Measurements from ENCODE around the gene INTS11.

INTS11 gene

DNA sequence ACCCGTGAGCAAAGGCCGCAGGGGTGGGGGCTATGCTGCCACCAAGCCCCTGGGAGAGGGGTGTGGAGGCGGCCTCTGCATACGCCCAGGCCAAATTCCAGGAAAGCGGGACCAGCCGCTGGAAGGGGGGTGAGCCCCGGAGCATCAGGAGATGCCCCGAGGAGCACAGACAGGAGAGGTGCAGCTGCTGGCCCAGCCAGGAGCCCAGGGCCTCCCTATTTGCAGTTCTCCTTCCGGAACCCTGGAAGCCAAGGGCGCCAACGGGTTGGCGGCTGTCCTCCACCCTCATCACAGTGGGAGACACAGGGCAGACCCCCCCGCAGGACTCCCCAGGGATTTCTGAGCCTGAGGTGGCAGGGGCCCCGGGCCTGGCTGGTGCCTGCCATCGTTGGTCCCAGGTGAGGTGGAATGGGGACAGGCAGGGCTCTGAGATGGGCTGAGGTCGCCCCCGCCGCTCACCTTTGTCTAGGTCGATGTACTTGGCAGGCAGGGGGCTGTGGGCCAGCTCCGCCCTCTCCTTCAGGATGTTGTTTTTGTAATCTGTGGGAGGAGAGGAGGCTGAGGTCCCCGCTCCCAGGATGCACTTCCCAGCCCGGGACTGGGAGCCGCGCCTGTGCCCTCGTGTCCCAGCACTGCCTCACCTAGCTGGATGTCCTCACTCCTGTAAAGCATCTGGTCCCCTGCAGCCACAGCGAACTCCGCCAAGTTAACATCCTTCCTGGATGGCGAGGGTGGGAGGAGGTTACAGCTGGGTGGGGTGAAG lies 29.1 kb upstream of the INTS11 start:
- TF ChIP-seq RAD21 (IDR thresholded peaks at IDR 0.05; ENCODE audit: low read depth) (no peak), ZBTB7A (IDR thresholded peaks at IDR 0.05; ENCODE audit: low read depth) (0 out of 2 replicates have a peak, but pooled peaks have one; percentile 21), YY1 (IDR thresholded peaks at IDR 0.05; ENCODE audit: low read depth) (no peak)

DNA sequence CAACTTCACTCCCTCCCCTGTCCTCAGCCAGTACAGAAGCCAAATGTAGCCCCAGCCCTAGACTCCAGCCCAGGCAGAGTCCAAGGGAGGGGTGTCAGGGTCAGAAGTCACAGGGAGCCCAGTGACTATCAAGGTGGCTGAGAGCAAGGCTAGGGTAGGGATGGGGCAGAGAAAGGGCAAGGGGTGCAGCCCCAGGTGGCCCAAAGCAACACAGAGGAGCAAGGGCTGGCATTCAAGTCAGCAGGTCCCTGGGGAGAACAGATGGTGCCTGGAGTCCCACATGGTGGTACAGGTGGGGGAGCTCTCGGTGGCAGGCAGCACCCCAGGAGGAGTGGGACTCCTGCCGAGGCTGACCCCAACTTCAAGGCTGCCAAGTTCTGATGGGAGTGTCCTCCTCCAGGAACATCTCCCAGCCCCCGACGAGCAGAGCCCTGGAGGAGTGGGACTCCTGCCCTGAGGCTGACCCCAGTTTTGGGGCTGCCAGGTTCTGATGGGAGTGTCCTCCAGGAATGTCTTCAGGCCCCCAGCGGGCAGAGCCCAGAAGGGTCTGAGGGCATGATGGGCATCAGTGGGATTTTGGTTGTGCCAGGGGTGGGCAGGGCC lies 28.4 kb upstream of the INTS11 start:
- TF ChIP-seq, protein P1, sequence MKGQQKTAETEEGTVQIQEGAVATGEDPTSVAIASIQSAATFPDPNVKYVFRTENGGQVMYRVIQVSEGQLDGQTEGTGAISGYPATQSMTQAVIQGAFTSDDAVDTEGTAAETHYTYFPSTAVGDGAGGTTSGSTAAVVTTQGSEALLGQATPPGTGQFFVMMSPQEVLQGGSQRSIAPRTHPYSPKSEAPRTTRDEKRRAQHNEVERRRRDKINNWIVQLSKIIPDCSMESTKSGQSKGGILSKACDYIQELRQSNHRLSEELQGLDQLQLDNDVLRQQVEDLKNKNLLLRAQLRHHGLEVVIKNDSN (IDR thresholded peaks at IDR 0.05) = no peak
- TF ChIP-seq CREB1 (IDR thresholded peaks at IDR 0.05; ENCODE audit: low read depth) (no peak), EP300 (IDR thresholded peaks at IDR 0.05; ENCODE audit: borderline replicate concordance) (no peak), TCF12 (IDR thresholded peaks at IDR 0.05; ENCODE audit: low read depth) (no peak)
- TF ChIP-seq, protein P2, sequence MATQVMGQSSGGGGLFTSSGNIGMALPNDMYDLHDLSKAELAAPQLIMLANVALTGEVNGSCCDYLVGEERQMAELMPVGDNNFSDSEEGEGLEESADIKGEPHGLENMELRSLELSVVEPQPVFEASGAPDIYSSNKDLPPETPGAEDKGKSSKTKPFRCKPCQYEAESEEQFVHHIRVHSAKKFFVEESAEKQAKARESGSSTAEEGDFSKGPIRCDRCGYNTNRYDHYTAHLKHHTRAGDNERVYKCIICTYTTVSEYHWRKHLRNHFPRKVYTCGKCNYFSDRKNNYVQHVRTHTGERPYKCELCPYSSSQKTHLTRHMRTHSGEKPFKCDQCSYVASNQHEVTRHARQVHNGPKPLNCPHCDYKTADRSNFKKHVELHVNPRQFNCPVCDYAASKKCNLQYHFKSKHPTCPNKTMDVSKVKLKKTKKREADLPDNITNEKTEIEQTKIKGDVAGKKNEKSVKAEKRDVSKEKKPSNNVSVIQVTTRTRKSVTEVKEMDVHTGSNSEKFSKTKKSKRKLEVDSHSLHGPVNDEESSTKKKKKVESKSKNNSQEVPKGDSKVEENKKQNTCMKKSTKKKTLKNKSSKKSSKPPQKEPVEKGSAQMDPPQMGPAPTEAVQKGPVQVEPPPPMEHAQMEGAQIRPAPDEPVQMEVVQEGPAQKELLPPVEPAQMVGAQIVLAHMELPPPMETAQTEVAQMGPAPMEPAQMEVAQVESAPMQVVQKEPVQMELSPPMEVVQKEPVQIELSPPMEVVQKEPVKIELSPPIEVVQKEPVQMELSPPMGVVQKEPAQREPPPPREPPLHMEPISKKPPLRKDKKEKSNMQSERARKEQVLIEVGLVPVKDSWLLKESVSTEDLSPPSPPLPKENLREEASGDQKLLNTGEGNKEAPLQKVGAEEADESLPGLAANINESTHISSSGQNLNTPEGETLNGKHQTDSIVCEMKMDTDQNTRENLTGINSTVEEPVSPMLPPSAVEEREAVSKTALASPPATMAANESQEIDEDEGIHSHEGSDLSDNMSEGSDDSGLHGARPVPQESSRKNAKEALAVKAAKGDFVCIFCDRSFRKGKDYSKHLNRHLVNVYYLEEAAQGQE (IDR thresholded peaks at IDR 0.05; ENCODE audit: low read depth) = no peak

DNA sequence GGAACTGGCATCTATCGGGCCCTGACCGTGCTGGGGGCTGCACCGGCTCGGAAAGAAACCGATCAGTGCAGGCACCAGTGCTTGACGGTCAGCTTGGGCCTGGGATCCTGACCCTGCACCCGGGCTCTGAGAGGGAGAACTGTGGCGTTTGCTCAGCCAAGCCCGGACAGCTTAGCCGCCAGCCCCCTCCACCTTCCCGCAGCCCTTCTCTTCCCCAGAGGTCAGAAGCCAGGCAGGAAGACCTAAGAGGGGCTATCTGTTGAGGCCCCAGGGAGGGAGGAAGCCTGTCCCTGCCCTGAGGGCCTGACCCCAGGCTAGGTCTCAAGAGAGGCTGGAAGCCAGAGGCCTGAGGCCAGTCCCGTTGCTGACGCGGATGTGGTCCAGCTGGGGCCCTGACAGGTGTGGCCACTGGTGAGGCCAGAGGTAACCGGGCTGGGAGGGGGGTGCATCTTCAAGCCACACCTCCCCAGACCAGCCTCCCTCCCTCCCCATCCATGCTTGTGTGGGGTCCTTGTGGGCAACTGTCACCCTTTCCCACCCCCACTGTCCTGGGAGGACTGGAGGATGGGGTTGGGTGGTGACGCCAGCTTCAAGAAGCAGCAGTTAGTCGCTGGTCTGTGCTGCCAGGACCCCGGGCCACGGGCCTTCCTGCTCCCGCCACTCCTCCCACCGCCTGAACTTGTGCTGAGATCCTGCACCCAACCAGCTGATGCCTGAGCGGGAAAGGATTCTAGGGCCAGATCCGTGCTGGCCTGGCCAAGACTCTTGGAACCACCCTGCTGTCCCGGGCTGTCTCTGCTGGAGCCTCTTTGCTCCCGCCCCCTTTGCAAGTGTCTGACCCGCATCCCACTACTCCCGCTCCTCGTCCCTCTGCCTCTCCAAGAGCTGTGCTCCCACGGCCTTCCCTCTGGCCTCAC lies 27.3 kb upstream of the INTS11 start:
- TF ChIP-seq, protein P1 (IDR thresholded peaks at IDR 0.05) = no peak

DNA sequence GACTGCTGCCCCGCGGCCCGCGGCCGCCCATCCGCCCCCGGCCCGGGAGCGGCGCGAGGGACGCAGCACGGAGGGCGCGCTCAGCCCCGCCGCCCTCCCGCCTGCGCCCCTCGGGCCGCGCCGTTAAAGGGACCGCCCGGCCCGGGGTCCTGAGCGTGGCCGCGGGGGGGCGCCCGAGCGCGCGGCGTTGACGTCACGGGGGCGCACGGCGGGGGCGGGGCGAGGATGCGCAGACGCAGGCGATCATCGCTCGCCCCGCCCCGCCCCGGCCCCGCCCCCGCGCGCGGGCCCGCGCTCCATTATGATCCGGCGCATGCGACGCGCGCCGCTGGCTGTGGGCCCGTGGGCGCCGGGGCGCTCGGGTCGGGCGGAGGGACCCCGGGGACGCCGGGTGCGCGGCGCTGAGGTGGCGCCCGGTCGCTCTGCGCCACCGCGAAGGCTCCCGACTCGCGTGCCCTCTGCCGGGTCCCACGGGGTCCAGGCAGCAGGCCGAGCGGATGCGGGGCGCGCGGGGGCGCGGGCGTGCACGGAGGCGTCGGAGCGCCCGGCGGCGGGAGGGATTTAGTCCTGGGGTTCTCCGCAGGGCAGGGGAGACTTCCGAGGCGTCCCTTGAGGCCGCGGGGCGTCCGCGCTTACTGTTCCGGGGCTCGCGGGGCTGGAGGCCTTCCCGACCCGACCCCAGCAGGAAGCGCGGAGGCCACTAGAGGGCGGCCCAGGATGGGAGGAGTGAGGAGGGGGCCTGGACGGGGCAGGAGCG lies 25.0 kb upstream of the INTS11 start, which contains the start of gene DVL1:
DVL1 (minus strand) TSS at position 163 of the 757 bp plus-strand sequence. CDS start 353 bp downstream, outside the sequence.
- TF ChIP-seq RAD21 (IDR thresholded peaks at IDR 0.05; ENCODE audit: low read depth) (peak; percentile 37), ZBTB7A (IDR thresholded peaks at IDR 0.05; ENCODE audit: low read depth) (peak; percentile 87), CREB1 (IDR thresholded peaks at IDR 0.05; ENCODE audit: low read depth) (peak; percentile 47; the same call in 1 of the 2 replicates), TAF1 (IDR thresholded peaks at IDR 0.05; ENCODE audit: low read depth) (no peak; the same call in 1 of the 2 replicates)
- TF ChIP-seq, protein P1 (IDR thresholded peaks at IDR 0.05) = no peak
- TF ChIP-seq, protein P3, sequence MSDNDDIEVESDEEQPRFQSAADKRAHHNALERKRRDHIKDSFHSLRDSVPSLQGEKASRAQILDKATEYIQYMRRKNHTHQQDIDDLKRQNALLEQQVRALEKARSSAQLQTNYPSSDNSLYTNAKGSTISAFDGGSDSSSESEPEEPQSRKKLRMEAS (IDR thresholded peaks at IDR 0.05) = no peak

DNA sequence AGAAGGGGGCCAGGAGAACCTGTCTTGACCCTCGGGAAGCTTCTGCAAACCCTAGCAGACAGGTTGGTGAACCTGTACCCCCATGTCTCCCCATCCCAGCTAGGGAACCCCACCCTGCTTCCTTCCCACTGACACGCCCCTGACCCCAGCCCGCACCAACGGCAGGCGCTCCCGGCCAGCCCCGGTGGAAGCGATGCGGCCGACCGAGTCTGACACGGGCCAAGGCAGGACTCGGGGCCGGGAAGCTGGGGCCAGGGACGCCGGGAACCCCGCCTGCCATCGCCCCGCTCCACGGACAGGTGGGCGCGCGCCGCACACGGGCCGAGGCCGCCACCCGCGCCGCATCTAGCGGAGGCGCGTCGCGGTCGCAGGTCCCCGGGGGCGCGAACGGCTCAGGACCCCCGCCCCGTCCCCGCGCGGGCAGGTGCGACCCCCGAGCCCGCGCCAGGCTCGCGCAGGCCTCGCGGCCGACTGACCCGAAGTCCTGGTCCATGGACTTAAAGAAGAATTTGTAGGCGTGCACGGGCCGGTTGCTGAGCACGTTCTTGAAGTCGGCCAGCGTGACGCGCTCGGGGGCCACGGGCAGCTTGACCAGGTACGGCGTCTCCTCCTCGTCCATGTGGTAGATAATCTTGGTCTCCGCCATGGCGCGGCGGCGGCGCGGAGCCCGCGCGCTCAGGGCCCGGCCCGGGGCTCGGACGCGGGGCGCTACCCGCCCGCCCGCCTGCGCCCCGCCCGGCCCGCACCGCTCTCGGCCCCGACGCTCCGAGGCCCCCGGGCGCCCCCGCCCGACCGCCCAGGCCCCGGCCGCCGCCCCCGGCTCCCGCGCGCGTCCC lies 24.2 kb upstream of the INTS11 start:
- TF ChIP-seq YY1 (IDR thresholded peaks at IDR 0.05; ENCODE audit: low read depth) = peak; percentile 59; the same call in 1 of the 2 replicates
- TF ChIP-seq, protein P1 (IDR thresholded peaks at IDR 0.05) = no peak
- TF ChIP-seq, protein P3 (IDR thresholded peaks at IDR 0.05) = peak; percentile 73

DNA sequence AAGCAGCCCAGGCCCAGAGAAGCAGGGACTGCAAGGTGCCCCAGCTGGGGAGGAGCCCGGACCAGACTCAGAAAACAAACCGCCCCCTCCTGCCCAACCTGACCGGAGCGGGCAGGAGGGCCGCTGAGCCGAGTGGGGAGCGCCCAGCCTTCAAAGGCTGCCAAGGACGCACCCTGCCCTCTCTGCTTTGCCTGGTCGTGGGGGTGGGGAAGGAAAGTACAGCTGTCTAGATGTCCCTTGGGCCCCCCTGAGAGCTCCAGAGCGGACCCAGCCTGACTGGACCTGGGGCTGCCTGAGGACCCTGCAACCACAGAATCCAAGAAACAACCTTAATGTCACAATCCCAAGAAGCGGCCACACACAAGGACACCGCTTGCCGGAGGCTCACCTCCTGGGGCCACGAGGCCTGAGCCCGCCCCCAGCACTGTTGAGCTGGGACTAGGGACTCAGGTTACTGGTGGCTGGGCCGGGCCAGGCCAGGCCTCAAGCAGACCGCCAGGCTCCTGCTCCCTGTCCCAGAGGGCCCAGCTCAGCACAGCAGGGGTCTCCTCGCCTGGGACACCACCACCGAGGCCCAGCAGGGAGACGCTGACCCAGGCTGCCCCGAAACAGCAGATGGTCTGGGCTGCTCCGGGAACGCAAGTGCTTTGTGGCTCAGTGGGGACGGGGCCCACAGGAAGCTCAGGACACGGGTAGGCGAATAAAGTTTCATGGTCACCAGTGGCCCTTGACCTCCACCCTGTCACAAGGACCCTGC lies 23.4 kb upstream of the INTS11 start:
- TF ChIP-seq TAF1 (IDR thresholded peaks at IDR 0.05; ENCODE audit: low read depth) = peak; percentile 21; the same call in 1 of the 2 replicates
- TF ChIP-seq, protein P3 (IDR thresholded peaks at IDR 0.05) = peak; percentile 79
- 0 out of 2 replicates have a peak, but pooled peaks have one; percentile 17 for TF ChIP-seq EGR1 (IDR thresholded peaks at IDR 0.05)
- no peak for TF ChIP-seq CREB1 (IDR thresholded peaks at IDR 0.05; ENCODE audit: low read depth)
- TF ChIP-seq ZBTB7A (IDR thresholded peaks at IDR 0.05; ENCODE audit: low read depth) = peak; percentile 17; the same call in 1 of the 2 replicates
